Activated naive CD4-positive, alpha-beta T cell treated with Interleukin-2 at 50 U/mL for 16 hours (primary cell): ENCODE results near the gene PRTG.
"Not testable (repeated sequence)": the region's sequence is repeated elsewhere in the genome, so short reads cannot be mapped to it uniquely, and the experiment has no call there.

ENCODE experiments used
- DNase-seq: peaks from one replicate; pipeline ENCODE4 v3.0.0-alpha.2; 2020

PRTG gene

GRCh38 chr15:55694652-55695150, 48.3 kb downstream of the PRTG start:
- DNase-seq: no peak

- DNase-seq: not testable (repeated sequence)
Measured at GRCh38 chr15:55693116-55693515, 49.8 kb downstream of the PRTG start.

- no peak for DNase-seq
Measured at GRCh38 chr15:55687792-55688191, 55.2 kb downstream of the PRTG start.

- no peak for DNase-seq
Measured at GRCh38 chr15:55685286-55685685, 57.7 kb downstream of the PRTG start.

- DNase-seq: no peak
Measured at GRCh38 chr15:55683376-55683775, 59.6 kb downstream of the PRTG start.

- DNase-seq: no peak
Measured at GRCh38 chr15:55681631-55682030, 61.3 kb downstream of the PRTG start.

GRCh38 chr15:55676507-55676906, 66.4 kb downstream of the PRTG start:
- DNase-seq: no peak

- DNase-seq: no peak
Measured at GRCh38 chr15:55673287-55673686, 69.7 kb downstream of the PRTG start.

- DNase-seq: no peak
Measured at GRCh38 chr15:55669270-55669669, 73.7 kb downstream of the PRTG start.

- no peak for DNase-seq
Measured at GRCh38 chr15:55665605-55666227, 77.2 kb downstream of the PRTG start.

GRCh38 chr15:55661428-55661827, 81.5 kb downstream of the PRTG start:
- DNase-seq: no peak

GRCh38 chr15:55660153-55660552, 82.8 kb downstream of the PRTG start:
- no peak for DNase-seq

- DNase-seq: no peak
Measured at GRCh38 chr15:55659481-55659880, 83.5 kb downstream of the PRTG start.

GRCh38 chr15:55658886-55659285, 84.1 kb downstream of the PRTG start:
- DNase-seq: no peak

- DNase-seq: no peak
Measured at GRCh38 chr15:55654561-55655031, 88.4 kb downstream of the PRTG start.

GRCh38 chr15:55652909-55653495, 90.0 kb downstream of the PRTG start:
- DNase-seq: no peak

- DNase-seq: no peak
Measured at GRCh38 chr15:55652359-55652758, 90.6 kb downstream of the PRTG start.

GRCh38 chr15:55649058-55649423, 93.9 kb downstream of the PRTG start:
- no peak for DNase-seq

GRCh38 chr15:55638764-55639163, 104.2 kb downstream of the PRTG start:
- DNase-seq: no peak

- DNase-seq: no peak
Measured at GRCh38 chr15:55637086-55637485, 105.9 kb downstream of the PRTG start.

GRCh38 chr15:55633731-55634130, 109.2 kb downstream of the PRTG start:
- no peak for DNase-seq

GRCh38 chr15:55632434-55632833, 110.5 kb downstream of the PRTG start:
- no peak for DNase-seq

GRCh38 chr15:55630858-55631257, 112.1 kb downstream of the PRTG start:
- no peak for DNase-seq

GRCh38 chr15:55628369-55628730, 114.6 kb downstream of the PRTG start:
- DNase-seq: no peak
